SK-N-SH treated with all-trans-retinoic acid at 6 μM for 48 hours (cell line): Measurements from ENCODE around the gene FXYD2.

Experiments
- ATAC-seq: fragments of 200-7000 bp; cut with Tn5 transposase; 3 replicates; pipeline ENCODE4 v1.9.1; 2020; ENCODE audit warnings: mild to moderate bottlenecking, moderate library complexity
- ARNTL ChIP-seq: fragments of 450-650 bp; formaldehyde crosslinking; IDR thresholded peaks from 2 replicates; pipeline ENCODE4 v1.5.0; 2020; ENCODE audit warnings: low read depth, mild to moderate bottlenecking, moderate library complexity, borderline replicate concordance
- BACH2 ChIP-seq: fragments of 250-450 bp; sonication (Bioruptor Pico); IDR thresholded peaks from 2 replicates; pipeline ENCODE4 v1.9.0; 2021; ENCODE audit warnings: mild to moderate bottlenecking, borderline replicate concordance
- CSDC2 ChIP-seq: fragments of 250-450 bp; sonication (Bioruptor Pico); IDR thresholded peaks from 2 replicates; pipeline ENCODE4 v1.5.0; 2020; ENCODE audit warnings: mild to moderate bottlenecking, moderate library complexity
- ESRRG ChIP-seq: fragments of 250-450 bp; sonication (Bioruptor Pico); IDR thresholded peaks from 2 replicates; pipeline ENCODE4 v1.6.1; 2021; ENCODE audit warnings: mild to moderate bottlenecking
- GLIS3 ChIP-seq: fragments of 250-450 bp; sonication (Bioruptor Pico); IDR thresholded peaks from 2 replicates; pipeline ENCODE4 v1.5.0; 2020; ENCODE audit warnings: mild to moderate bottlenecking, moderate library complexity
- ISL1 ChIP-seq: fragments of 250-450 bp; sonication (Bioruptor Pico); IDR thresholded peaks from 2 replicates; pipeline ENCODE4 v2.1.2; 2022; ENCODE audit warnings: mild to moderate bottlenecking, moderate library complexity
- OSR1 ChIP-seq: fragments of 250-450 bp; sonication (Bioruptor Pico); IDR thresholded peaks from 2 replicates; pipeline ENCODE4 v1.8.0; 2022; ENCODE audit warnings: moderate library complexity, mild to moderate bottlenecking, inconsistent platforms
- RARB ChIP-seq: fragments of 250-450 bp; sonication (Bioruptor Pico); IDR thresholded peaks from 2 replicates; pipeline ENCODE4 v1.8.0; 2021; ENCODE audit warnings: mild to moderate bottlenecking, moderate library complexity
- SNAI2 ChIP-seq: fragments of 250-450 bp; sonication (Bioruptor Pico); IDR thresholded peaks from 2 replicates; pipeline ENCODE4 v1.5.0; 2020; ENCODE audit warnings: mild to moderate bottlenecking, moderate library complexity
- TCF4 ChIP-seq: fragments of 250-450 bp; sonication (Bioruptor Pico); IDR thresholded peaks from 2 replicates; pipeline ENCODE4 v1.8.0; 2021; ENCODE audit warnings: mild to moderate bottlenecking, moderate library complexity, borderline replicate concordance
- TOX ChIP-seq: fragments of 250-450 bp; sonication (Bioruptor Pico); IDR thresholded peaks from 2 replicates; pipeline ENCODE4 v1.8.0; 2021; ENCODE audit warnings: mild to moderate bottlenecking, moderate library complexity, borderline replicate concordance
- ZC3H10 ChIP-seq: fragments of 250-450 bp; sonication (Bioruptor Pico); IDR thresholded peaks from 2 replicates; pipeline ENCODE4 v1.5.1; 2021; ENCODE audit warnings: mild to moderate bottlenecking, moderate library complexity
- ZFP3 ChIP-seq: fragments of 250-450 bp; sonication (Bioruptor Pico); IDR thresholded peaks from 2 replicates; pipeline ENCODE4 v1.5.0; 2020; ENCODE audit warnings: mild to moderate bottlenecking, moderate library complexity
- ZFP30 ChIP-seq: fragments of 450-650 bp; formaldehyde crosslinking; IDR thresholded peaks from 2 replicates; pipeline ENCODE4 v1.5.0; 2022; ENCODE audit warnings: mild to moderate bottlenecking, moderate library complexity
- ZNF565 ChIP-seq: fragments of 450-650 bp; formaldehyde crosslinking; conservative IDR thresholded peaks from 2 replicates; pipeline ENCODE4 v1.5.0; 2020; ENCODE audit warnings: low read depth, mild to moderate bottlenecking, moderate library complexity
- ZNF70 ChIP-seq: fragments of 450-650 bp; formaldehyde crosslinking; IDR thresholded peaks from 2 replicates; pipeline ENCODE4 v1.5.0; 2020; ENCODE audit warnings: mild to moderate bottlenecking, moderate library complexity
- ZNF8 ChIP-seq: fragments of 450-650 bp; formaldehyde crosslinking; IDR thresholded peaks from 2 replicates; pipeline ENCODE4 v1.5.0; 2020; ENCODE audit warnings: mild to moderate bottlenecking, moderate library complexity
- TF ChIP-seq, protein P1 (sequence below): fragments of 250-450 bp; sonication (Bioruptor Pico); IDR thresholded peaks from 2 replicates; pipeline ENCODE4 v1.5.1; 2020; ENCODE audit warnings: low read depth, mild to moderate bottlenecking, moderate library complexity
- TF ChIP-seq, protein P2 (sequence below): fragments of 250-450 bp; sonication (Bioruptor Pico); IDR thresholded peaks from 2 replicates; pipeline ENCODE4 v1.5.0; 2020; ENCODE audit warnings: mild to moderate bottlenecking, moderate library complexity
- TF ChIP-seq, protein P3 (sequence below): fragments of 250-450 bp; sonication (Bioruptor Pico); IDR thresholded peaks from 2 replicates; pipeline ENCODE4 v1.5.1; 2021; ENCODE audit warnings: mild to moderate bottlenecking, moderate library complexity
- TF ChIP-seq, protein P4 (sequence below): fragments of 250-450 bp; sonication (Bioruptor Pico); IDR thresholded peaks from 2 replicates; pipeline ENCODE4 v1.8.0; 2021; ENCODE audit warnings: low read depth, mild to moderate bottlenecking, moderate library complexity, borderline replicate concordance
- TF ChIP-seq, protein P5 (sequence below): fragments of 250-450 bp; sonication (Bioruptor Pico); IDR thresholded peaks from 2 replicates; pipeline ENCODE4 v1.8.0; 2020; ENCODE audit warnings: mild to moderate bottlenecking, moderate library complexity, borderline replicate concordance

The FXYD2 gene

DNA sequence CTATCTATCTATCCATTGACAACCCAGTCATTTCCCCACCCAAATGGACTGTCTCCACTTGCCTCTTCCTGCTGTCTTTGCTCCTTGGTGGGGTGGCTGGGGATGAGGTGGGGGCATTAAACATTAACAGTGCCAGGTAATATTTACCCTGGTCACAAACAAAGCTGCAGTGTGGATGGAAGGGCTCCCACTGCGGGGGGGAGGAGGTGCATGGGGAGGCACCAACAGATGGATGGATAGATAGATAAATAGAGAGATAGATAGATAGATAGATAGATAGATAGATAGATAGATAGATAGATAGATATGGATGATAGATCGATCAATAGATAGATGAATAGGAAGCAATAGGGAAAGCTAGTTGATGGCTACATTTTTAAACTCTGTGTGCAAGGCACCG is 2.3 kb upstream of the FXYD2 start:
- ATAC-seq = no peak
- TF ChIP-seq OSR1 (CRISPR knock-in tag) = no peak
- TF ChIP-seq, protein P1, sequence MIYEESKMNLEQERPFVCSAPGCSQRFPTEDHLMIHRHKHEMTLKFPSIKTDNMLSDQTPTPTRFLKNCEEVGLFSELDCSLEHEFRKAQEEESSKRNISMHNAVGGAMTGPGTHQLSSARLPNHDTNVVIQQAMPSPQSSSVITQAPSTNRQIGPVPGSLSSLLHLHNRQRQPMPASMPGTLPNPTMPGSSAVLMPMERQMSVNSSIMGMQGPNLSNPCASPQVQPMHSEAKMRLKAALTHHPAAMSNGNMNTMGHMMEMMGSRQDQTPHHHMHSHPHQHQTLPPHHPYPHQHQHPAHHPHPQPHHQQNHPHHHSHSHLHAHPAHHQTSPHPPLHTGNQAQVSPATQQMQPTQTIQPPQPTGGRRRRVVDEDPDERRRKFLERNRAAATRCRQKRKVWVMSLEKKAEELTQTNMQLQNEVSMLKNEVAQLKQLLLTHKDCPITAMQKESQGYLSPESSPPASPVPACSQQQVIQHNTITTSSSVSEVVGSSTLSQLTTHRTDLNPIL (CRISPR knock-in tag) = no peak
- TF ChIP-seq SNAI2 (CRISPR knock-in tag) = no peak
- TF ChIP-seq, protein P2, sequence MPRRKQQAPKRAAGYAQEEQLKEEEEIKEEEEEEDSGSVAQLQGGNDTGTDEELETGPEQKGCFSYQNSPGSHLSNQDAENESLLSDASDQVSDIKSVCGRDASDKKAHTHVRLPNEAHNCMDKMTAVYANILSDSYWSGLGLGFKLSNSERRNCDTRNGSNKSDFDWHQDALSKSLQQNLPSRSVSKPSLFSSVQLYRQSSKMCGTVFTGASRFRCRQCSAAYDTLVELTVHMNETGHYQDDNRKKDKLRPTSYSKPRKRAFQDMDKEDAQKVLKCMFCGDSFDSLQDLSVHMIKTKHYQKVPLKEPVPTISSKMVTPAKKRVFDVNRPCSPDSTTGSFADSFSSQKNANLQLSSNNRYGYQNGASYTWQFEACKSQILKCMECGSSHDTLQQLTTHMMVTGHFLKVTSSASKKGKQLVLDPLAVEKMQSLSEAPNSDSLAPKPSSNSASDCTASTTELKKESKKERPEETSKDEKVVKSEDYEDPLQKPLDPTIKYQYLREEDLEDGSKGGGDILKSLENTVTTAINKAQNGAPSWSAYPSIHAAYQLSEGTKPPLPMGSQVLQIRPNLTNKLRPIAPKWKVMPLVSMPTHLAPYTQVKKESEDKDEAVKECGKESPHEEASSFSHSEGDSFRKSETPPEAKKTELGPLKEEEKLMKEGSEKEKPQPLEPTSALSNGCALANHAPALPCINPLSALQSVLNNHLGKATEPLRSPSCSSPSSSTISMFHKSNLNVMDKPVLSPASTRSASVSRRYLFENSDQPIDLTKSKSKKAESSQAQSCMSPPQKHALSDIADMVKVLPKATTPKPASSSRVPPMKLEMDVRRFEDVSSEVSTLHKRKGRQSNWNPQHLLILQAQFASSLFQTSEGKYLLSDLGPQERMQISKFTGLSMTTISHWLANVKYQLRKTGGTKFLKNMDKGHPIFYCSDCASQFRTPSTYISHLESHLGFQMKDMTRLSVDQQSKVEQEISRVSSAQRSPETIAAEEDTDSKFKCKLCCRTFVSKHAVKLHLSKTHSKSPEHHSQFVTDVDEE (CRISPR knock-in tag) = no peak
- TF ChIP-seq ZFP3 (CRISPR knock-in tag) = no peak
- TF ChIP-seq GLIS3 = no peak
- no peak for TF ChIP-seq RARB (CRISPR knock-in tag)
- no peak for TF ChIP-seq ZNF70 (CRISPR knock-in tag)
- TF ChIP-seq ZNF8 (CRISPR knock-in tag) = no peak
- no peak for TF ChIP-seq TOX

DNA sequence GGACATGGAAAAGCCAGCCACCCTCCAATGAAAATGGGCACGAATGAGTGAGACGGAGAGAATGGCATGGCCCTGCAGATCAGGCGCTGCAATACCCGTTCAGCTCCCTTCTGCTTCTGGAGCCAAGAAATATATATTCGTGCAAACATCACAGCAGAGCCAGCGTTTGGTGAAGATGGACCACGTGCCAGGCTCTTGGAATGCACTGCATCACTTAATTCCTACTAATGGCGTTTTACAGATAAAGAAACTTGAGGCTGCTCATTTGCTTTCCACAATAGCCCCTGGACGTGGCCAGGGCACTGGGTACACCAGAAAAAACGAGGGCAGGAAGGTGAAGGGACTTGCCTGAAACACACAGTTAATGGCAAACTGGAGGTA is 1.6 kb upstream of the FXYD2 start:
- no peak for TF ChIP-seq ZNF565 (CRISPR knock-in tag)
- no peak for TF ChIP-seq ZC3H10 (CRISPR knock-in tag)
- TF ChIP-seq TCF4 (CRISPR knock-in tag) = no peak
- no peak for TF ChIP-seq ESRRG (CRISPR knock-in tag)
- TF ChIP-seq ZFP30 (CRISPR knock-in tag) = no peak
- TF ChIP-seq CSDC2 (CRISPR knock-in tag) = no peak
- TF ChIP-seq, protein P3, sequence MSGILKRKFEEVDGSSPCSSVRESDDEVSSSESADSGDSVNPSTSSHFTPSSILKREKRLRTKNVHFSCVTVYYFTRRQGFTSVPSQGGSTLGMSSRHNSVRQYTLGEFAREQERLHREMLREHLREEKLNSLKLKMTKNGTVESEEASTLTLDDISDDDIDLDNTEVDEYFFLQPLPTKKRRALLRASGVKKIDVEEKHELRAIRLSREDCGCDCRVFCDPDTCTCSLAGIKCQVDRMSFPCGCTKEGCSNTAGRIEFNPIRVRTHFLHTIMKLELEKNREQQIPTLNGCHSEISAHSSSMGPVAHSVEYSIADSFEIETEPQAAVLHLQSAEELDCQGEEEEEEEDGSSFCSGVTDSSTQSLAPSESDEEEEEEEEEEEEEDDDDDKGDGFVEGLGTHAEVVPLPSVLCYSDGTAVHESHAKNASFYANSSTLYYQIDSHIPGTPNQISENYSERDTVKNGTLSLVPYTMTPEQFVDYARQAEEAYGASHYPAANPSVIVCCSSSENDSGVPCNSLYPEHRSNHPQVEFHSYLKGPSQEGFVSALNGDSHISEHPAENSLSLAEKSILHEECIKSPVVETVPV (CRISPR knock-in tag) = no peak
- TF ChIP-seq ISL1 (CRISPR knock-in tag) = no peak
- TF ChIP-seq ZNF8 (CRISPR knock-in tag) = no peak
- TF ChIP-seq, protein P4, sequence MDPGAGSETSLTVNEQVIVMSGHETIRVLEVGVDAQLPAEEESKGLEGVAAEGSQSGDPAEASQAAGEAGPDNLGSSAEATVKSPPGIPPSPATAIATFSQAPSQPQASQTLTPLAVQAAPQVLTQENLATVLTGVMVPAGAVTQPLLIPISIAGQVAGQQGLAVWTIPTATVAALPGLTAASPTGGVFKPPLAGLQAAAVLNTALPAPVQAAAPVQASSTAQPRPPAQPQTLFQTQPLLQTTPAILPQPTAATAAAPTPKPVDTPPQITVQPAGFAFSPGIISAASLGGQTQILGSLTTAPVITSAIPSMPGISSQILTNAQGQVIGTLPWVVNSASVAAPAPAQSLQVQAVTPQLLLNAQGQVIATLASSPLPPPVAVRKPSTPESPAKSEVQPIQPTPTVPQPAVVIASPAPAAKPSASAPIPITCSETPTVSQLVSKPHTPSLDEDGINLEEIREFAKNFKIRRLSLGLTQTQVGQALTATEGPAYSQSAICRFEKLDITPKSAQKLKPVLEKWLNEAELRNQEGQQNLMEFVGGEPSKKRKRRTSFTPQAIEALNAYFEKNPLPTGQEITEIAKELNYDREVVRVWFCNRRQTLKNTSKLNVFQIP (CRISPR knock-in tag) = no peak
- no peak for TF ChIP-seq ZNF70 (CRISPR knock-in tag)
- no peak for TF ChIP-seq ARNTL (CRISPR knock-in tag)
- TF ChIP-seq OSR1 (CRISPR knock-in tag) = no peak
- TF ChIP-seq BACH2 (CRISPR knock-in tag) = no peak
- TF ChIP-seq TOX = no peak
- TF ChIP-seq, protein P1 (CRISPR knock-in tag) = no peak
- no peak for TF ChIP-seq SNAI2 (CRISPR knock-in tag)
- TF ChIP-seq, protein P2 (CRISPR knock-in tag) = no peak
- TF ChIP-seq, protein P5, sequence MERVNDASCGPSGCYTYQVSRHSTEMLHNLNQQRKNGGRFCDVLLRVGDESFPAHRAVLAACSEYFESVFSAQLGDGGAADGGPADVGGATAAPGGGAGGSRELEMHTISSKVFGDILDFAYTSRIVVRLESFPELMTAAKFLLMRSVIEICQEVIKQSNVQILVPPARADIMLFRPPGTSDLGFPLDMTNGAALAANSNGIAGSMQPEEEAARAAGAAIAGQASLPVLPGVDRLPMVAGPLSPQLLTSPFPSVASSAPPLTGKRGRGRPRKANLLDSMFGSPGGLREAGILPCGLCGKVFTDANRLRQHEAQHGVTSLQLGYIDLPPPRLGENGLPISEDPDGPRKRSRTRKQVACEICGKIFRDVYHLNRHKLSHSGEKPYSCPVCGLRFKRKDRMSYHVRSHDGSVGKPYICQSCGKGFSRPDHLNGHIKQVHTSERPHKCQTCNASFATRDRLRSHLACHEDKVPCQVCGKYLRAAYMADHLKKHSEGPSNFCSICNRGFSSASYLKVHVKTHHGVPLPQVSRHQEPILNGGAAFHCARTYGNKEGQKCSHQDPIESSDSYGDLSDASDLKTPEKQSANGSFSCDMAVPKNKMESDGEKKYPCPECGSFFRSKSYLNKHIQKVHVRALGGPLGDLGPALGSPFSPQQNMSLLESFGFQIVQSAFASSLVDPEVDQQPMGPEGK (CRISPR knock-in tag) = no peak
- no peak for ATAC-seq
